Neural cell (in vitro differentiated cells): Measurements from ENCODE around the gene WIPF3. TPM values are rescaled to one million over a fixed set of nuclear protein-coding genes. Genes with fewer than 3 reads are reported as not detected.

Source experiments
- H2AFZ ChIP-seq: fragments of 200-600, 300-800 bp; sonication (generic), shearing (Covaris generic); 2 replicates; pipeline ENCODE4 v1.6.0; 2014; ENCODE audit warnings: low read depth, mild to moderate bottlenecking, antibody characterized with exemption, low read length, moderate library complexity
- H3F3A ChIP-seq: fragments of 200-600 bp; shearing (Covaris generic); 2 replicates; pipeline ENCODE4 v1.6.1; 2016; ENCODE audit warnings: mild to moderate bottlenecking, moderate library complexity, mixed read lengths, antibody characterized with exemption, low read length; ENCODE audit not compliant: insufficient read depth, poor library complexity, severe bottlenecking
- H3K27ac ChIP-seq: fragments of 200-600, 300-800 bp; sonication (generic), shearing (Covaris generic); 2 replicates; pipeline ENCODE4 v1.5.1; 2014; ENCODE audit warnings: mild to moderate bottlenecking, low read length, moderate library complexity
- H3K27me3 ChIP-seq: fragments of 300-800, 200-600 bp; sonication (generic), shearing (Covaris generic); 2 replicates; pipeline ENCODE4 v1.6.0; 2014; ENCODE audit warnings: mild to moderate bottlenecking, low read depth, low read length, moderate library complexity; ENCODE audit not compliant: insufficient read depth
- H3K36me3 ChIP-seq: fragments of 300-800, 200-600 bp; sonication (generic), shearing (Covaris generic); 2 replicates; pipeline ENCODE4 v1.5.1; 2014; ENCODE audit warnings: mild to moderate bottlenecking, antibody characterized with exemption, low read length, moderate library complexity; ENCODE audit not compliant: insufficient read depth
- H3K4me2 ChIP-seq: fragments of 300-800, 200-600 bp; sonication (generic), shearing (Covaris generic); 2 replicates; pipeline ENCODE4 v1.6.0; 2014; ENCODE audit warnings: mild to moderate bottlenecking, low read length
- H3K4me3 ChIP-seq: fragments of 300-800, 200-600 bp; sonication (generic), shearing (Covaris generic); 2 replicates; pipeline ENCODE4 v1.5.1; 2014; ENCODE audit warnings: mild to moderate bottlenecking, low read length, moderate library complexity
- H3K79me2 ChIP-seq: fragments of 200-600 bp; shearing (Covaris generic); replicated peaks from 2 replicates; pipeline ENCODE4 v1.6.0; 2014; ENCODE audit warnings: mild to moderate bottlenecking, low read length, moderate library complexity; ENCODE audit not compliant: insufficient read depth
- H3K9ac ChIP-seq: fragments of 300-800, 200-600 bp; sonication (generic), shearing (Covaris generic); 2 replicates; pipeline ENCODE4 v1.6.1; 2016; ENCODE audit warnings: mild to moderate bottlenecking, low read length, mixed read lengths
- H3K9me2 ChIP-seq: fragments of 200-600 bp; shearing (Covaris generic); 2 replicates; pipeline ENCODE4 v1.6.1; 2016; ENCODE audit warnings: mild to moderate bottlenecking, low read length, mixed read lengths; ENCODE audit not compliant: insufficient read depth
- H3K9me3 ChIP-seq: fragments of 200-600, 300-800 bp; sonication (generic), shearing (Covaris generic); 2 replicates; pipeline ENCODE4 v1.6.1; 2016; ENCODE audit warnings: mild to moderate bottlenecking, mixed run types, low read length, moderate library complexity, mixed read lengths
- H4K20me1 ChIP-seq: fragments of 200-600 bp; shearing (Covaris generic); 2 replicates; pipeline ENCODE4 v1.6.1; 2016; ENCODE audit warnings: mild to moderate bottlenecking, mixed run types; ENCODE audit not compliant: insufficient read depth
- EP300 ChIP-seq: fragments of 450-650 bp; conservative IDR thresholded peaks from 2 replicates; pipeline ENCODE4 v1.6.1; 2014; ENCODE audit warnings: antibody characterized with exemption, mild to moderate bottlenecking, moderate library complexity; ENCODE audit not compliant: poor library complexity, severe bottlenecking
- EZH2 ChIP-seq: fragments of 200-600, 300-800 bp; shearing (Covaris generic), sonication (generic); IDR thresholded peaks from 2 replicates; pipeline ENCODE4 v1.6.1; 2014; ENCODE audit warnings: antibody characterized with exemption, low read length, borderline replicate concordance, mild to moderate bottlenecking; ENCODE audit not compliant: insufficient read depth, poor library complexity, severe bottlenecking
- MXI1 ChIP-seq: fragments of 450-650 bp; conservative IDR thresholded peaks from 2 replicates; pipeline ENCODE4 v1.6.1; 2014; ENCODE audit warnings: antibody characterized with exemption, mild to moderate bottlenecking; ENCODE audit not compliant: poor library complexity, severe bottlenecking
- POLR2AphosphoS5 ChIP-seq: IDR thresholded peaks from 2 replicates; pipeline ENCODE4 v1.6.1; 2012
- RAD21 ChIP-seq: fragments of 450-650 bp; conservative IDR thresholded peaks from 2 replicates; pipeline ENCODE4 v1.6.1; 2014; ENCODE audit warnings: antibody characterized with exemption, mild to moderate bottlenecking, moderate library complexity
- SMC3 ChIP-seq: fragments of 450-650 bp; conservative IDR thresholded peaks from 2 replicates; pipeline ENCODE4 v1.6.1; 2014; ENCODE audit warnings: antibody characterized with exemption, mild to moderate bottlenecking, moderate library complexity; ENCODE audit not compliant: poor library complexity
- TAF1 ChIP-seq: IDR thresholded peaks from 2 replicates; pipeline ENCODE4 v1.6.1; 2012; ENCODE audit warnings: low read depth
- polyA plus RNA-seq: library from polyadenylated mRNA; depleted of rRNA; stranded (reverse); fragments of >200 nt; gene quantifications from 2 replicates; pipeline ENCODE4 v1.2.3, GENCODE V29; 2014
- TF ChIP-seq, protein P1 (sequence below): IDR thresholded peaks from 2 replicates; pipeline ENCODE4 v1.6.1; 2012; ENCODE audit warnings: borderline replicate concordance
- TF ChIP-seq, protein P2 (sequence below): fragments of 450-650 bp; IDR thresholded peaks from 2 replicates; pipeline ENCODE4 v1.5.1; 2014; ENCODE audit warnings: antibody characterized with exemption, mild to moderate bottlenecking, moderate library complexity; ENCODE audit not compliant: poor library complexity, severe bottlenecking

WIPF3 gene
- polyA plus RNA-seq, 1 donor from 2014 or later, result 3.8 TPM

DNA sequence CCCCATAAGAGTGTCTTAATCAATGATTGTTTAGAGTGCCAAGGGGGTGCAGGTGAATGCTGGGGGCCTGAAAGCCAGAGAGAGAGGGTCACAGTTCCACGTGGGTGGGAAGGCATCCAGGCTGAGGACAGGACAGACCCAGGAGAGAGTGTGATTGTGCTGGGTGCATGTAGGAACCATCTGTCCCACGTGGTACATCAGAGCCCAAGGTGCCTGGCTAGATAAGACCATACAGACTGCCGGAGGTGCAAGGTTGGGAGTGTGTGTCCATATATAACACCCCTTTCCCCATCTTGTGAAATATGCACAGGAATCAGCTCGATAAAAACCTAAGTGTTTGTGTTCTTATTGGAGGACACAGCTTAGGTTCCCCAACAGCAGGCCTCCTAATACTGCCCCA, 85.5 kb downstream of the WIPF3 start:
- Histone ChIP-seq H3K9me3 (no peaks in the 10 kb centered on the region), H4K20me1 (no peaks in the 10 kb centered on the region), H3K9me2 (no peaks in the 10 kb centered on the region), H3K4me2 (no peak overlapping the region), H3K27ac (no peak overlapping the region), H3K36me3 (no peaks in the 10 kb centered on the region), H3F3A (no peaks in the 10 kb centered on the region), H3K79me2 (no peaks in the 10 kb centered on the region), H3K4me3 (no peak overlapping the region), H3K9ac (no peak overlapping the region), H2AFZ (no peak overlapping the region), H3K27me3 (no peaks in the 10 kb centered on the region)
- TF ChIP-seq, protein P1, sequence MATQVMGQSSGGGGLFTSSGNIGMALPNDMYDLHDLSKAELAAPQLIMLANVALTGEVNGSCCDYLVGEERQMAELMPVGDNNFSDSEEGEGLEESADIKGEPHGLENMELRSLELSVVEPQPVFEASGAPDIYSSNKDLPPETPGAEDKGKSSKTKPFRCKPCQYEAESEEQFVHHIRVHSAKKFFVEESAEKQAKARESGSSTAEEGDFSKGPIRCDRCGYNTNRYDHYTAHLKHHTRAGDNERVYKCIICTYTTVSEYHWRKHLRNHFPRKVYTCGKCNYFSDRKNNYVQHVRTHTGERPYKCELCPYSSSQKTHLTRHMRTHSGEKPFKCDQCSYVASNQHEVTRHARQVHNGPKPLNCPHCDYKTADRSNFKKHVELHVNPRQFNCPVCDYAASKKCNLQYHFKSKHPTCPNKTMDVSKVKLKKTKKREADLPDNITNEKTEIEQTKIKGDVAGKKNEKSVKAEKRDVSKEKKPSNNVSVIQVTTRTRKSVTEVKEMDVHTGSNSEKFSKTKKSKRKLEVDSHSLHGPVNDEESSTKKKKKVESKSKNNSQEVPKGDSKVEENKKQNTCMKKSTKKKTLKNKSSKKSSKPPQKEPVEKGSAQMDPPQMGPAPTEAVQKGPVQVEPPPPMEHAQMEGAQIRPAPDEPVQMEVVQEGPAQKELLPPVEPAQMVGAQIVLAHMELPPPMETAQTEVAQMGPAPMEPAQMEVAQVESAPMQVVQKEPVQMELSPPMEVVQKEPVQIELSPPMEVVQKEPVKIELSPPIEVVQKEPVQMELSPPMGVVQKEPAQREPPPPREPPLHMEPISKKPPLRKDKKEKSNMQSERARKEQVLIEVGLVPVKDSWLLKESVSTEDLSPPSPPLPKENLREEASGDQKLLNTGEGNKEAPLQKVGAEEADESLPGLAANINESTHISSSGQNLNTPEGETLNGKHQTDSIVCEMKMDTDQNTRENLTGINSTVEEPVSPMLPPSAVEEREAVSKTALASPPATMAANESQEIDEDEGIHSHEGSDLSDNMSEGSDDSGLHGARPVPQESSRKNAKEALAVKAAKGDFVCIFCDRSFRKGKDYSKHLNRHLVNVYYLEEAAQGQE, result no peak
- TF ChIP-seq MXI1 (no peak), POLR2AphosphoS5 (no peak), EP300 (no peak), SMC3 (no peak), EZH2 (no peak), RAD21 (no peak), TAF1 (no peak)
- TF ChIP-seq, protein P2, sequence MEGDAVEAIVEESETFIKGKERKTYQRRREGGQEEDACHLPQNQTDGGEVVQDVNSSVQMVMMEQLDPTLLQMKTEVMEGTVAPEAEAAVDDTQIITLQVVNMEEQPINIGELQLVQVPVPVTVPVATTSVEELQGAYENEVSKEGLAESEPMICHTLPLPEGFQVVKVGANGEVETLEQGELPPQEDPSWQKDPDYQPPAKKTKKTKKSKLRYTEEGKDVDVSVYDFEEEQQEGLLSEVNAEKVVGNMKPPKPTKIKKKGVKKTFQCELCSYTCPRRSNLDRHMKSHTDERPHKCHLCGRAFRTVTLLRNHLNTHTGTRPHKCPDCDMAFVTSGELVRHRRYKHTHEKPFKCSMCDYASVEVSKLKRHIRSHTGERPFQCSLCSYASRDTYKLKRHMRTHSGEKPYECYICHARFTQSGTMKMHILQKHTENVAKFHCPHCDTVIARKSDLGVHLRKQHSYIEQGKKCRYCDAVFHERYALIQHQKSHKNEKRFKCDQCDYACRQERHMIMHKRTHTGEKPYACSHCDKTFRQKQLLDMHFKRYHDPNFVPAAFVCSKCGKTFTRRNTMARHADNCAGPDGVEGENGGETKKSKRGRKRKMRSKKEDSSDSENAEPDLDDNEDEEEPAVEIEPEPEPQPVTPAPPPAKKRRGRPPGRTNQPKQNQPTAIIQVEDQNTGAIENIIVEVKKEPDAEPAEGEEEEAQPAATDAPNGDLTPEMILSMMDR, result no peak

DNA sequence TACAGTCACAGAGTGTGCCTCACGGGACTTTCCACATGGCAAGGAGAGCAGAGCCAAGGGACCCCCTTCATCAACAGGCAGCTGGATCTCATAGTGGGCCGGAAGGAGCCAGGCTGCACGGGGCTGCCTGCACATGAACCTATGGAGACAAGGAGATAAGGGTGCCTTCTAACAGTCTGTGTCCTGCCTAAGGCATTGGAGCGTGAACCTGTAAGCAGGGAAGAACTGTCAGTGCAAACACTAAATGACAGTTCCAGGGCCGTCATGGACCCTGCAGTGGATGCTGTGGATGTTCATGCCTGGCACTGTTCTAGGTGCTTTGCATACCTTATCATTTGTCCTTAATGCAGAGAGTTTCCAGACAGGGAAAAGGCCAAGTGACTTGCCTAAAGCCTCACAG, 85.9 kb downstream of the WIPF3 start:
- no peak for TF ChIP-seq SMC3
- no peak for TF ChIP-seq MXI1
- TF ChIP-seq, protein P2, result no peak
- TF ChIP-seq EZH2, result no peak
- TF ChIP-seq, protein P1, result no peak
- TF ChIP-seq EP300, result no peak
- no peak for TF ChIP-seq POLR2AphosphoS5
- no peak for TF ChIP-seq RAD21
- H3K9me3 ChIP-seq, result no peaks in the 10 kb centered on the region

More for the DNA sequence above, 85.9 kb downstream of the WIPF3 start:
- Histone ChIP-seq H3K27me3 (no peaks in the 10 kb centered on the region), H4K20me1 (no peaks in the 10 kb centered on the region), H3K79me2 (no peaks in the 10 kb centered on the region), H3K36me3 (no peaks in the 10 kb centered on the region), H2AFZ (no peak overlapping the region), H3F3A (no peaks in the 10 kb centered on the region), H3K4me3 (no peak overlapping the region), H3K9ac (no peak overlapping the region), H3K9me2 (no peaks in the 10 kb centered on the region), H3K4me2 (no peak overlapping the region), H3K27ac (no peak overlapping the region)
